ENCODE measurements around the gene NRG2.
A peak's percentile ranks its signal among the peaks of the same experiment; 100 is the strongest.

Gene NRG2

GRCh38 chr5:140040358-140040757 lies 2.7 kb downstream of the NRG2 start:
- peak in 1 of 2 experiments; percentile 62 for DNase-seq

- DNase-seq = peak; percentile 36 to 49
These were observed 3.5 kb downstream of the NRG2 start for GRCh38 chr5:140039561-140039960.

DNA sequence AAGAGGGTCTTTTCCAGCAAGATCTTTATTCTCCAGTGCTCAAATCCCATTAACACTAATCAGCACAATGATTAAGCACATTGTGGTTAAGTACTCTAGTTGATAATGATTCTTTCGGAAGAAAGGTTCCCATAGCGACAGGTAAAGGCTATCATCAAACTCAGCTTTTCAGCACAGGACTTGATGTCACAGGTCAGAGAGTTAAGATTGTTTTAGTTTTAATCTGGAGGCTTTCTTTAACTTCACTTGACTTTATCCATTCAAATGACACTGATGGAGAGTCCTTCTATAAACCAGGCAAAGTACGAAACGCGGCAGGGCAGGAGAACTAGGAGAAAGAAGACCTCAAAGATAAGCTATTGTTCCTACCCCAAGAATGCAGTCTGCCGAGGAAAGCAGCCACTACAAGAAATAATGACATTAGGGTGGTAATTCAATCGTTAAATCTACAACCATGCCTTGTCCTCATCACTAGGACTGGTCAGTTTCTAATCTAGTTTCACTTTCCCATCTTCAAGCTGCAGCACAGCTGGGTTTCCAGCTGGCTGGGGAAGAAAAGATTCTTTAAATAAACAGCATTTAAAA lies 4.6 kb downstream of the NRG2 start:
- DNase-seq = peak in 1 of 2 experiments; percentile 62

DNA sequence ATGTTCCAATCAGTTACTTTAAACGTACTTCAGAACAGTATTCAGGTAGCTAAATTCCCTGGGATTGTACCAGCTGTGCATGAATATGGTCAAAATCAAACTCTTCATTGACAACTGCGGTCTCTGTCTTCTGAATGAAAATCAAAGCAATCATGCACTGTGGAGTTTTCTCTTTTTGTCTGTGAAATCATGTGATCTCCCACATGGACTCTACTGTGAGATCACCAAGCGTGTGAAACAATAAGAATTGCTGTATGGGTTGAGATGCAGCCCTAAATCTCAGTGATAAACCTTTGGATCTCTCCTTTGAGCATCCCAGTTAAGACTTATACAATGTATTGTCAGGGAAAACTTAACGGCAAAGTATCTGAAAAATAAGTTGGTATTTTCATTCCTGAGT lies 6.1 kb downstream of the NRG2 start:
- DNase-seq = peak in 1 of 2 experiments; percentile 48

- DNase-seq = peak in 1 of 2 experiments; percentile 45
These were observed 7.2 kb downstream of the NRG2 start for GRCh38 chr5:140035881-140036280.

- no peak for DNase-seq
These were observed 9.9 kb downstream of the NRG2 start for GRCh38 chr5:140033037-140033760.

GRCh38 chr5:140032296-140032695 lies 10.8 kb downstream of the NRG2 start:
- DNase-seq = no peak

DNA sequence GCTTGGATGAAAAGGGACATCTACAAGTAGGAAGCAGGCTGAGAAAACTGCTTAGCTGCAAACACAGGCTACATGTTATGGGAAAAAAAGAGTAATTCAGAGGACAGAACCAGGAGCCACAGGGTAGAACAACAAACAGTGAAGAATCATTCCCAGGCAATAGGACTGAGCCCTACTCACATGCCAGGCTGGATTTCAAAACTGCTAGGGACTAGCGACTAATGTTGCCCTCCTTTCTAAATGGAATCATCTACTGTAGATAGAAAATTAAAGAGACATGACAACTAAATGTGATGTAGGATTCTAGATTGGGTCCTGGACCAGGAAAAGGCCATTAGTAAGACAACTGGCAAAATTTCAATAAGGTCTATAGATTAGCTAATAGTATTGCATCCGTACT lies 15.3 kb downstream of the NRG2 start:
- DNase-seq = no peak

GRCh38 chr5:140025736-140026135 lies 17.4 kb downstream of the NRG2 start:
- DNase-seq = no peak

- no peak for DNase-seq
These were observed 18.2 kb downstream of the NRG2 start for GRCh38 chr5:140024928-140025327.

DNA sequence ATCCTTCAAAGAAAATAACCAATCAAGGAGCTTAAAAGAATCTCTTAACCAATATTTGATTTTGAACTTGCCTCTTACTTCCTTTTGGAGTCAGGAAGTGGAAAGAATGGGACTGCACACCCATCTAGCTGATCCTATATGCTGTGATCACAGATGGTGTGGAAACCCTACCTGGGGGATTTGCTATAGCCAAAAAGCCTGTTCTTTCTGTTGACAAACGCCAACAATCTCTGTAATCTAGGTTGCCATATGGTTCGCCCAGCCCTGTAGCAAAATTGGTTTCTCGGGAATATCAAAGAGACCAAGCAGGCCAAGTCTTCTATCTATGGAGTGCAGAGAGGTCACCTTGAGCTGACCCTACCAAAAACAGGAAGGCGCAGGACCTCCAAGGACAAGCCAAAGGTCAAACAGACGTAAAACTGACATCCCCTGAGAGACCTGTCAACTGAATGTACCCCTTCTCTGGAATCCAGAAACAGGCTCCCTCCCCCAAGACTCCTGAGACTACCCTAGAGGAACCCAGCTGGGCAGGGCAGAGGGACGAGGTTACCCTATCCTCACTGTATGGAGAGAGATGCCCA lies 19.4 kb downstream of the NRG2 start:
- DNase-seq = no peak

GRCh38 chr5:140020601-140021177 lies 22.4 kb downstream of the NRG2 start:
- peak in 1 of 2 experiments; percentile 27 for DNase-seq

DNA sequence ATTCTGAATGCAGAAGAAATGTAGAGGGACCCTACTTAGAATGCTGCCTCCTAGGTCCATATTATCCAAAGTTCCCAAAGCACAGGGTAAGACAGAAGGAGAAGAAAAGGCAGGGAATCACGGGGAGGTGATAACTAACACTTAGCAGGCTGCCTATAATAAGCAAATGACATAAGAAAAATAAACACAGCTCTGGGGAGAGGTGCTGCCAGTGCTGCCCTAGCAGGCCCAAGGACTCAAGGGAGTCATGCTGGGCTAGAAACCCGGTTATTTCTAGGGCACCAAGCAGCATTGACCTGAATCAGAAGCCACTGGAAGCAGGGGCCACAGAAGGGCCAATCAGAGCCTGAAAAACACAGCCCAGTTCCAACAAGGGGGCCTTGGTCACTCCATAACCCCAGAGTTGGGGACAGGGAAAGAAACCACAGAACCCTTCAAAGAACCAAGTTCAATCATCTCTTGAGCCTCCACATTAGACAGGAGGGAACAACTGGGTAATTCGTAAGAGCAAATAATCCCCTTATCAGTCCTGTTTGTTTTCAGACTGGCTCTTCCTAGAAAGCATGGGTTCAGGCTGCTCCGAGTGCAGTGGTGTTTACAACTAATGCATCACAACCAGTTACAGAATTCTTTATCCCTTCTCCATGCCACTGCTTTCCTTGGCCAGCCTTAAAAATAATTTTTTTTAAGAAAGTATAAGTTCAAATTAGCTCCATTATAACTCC lies 24.0 kb downstream of the NRG2 start:
- DNase-seq = peak in 1 of 2 experiments; percentile 23

DNA sequence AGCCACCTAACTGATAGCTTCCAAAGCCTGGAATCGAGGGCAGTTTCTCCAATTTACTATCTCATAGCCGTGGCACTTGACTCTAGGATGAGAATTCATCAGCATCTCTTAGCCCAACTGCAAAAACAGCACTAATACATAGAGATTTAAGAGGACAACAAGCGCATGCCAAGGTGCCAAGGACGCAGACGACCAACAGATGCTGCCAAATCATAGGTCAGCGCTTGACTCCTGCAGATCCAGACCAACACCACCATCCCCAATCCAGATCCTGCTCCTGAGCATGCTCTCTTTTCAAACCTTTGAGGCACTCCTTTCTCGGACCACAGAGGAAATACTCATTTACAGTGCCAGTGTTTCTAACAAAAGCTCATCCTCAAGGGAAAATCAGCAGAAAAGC lies 24.6 kb downstream of the NRG2 start:
- DNase-seq = no peak

DNA sequence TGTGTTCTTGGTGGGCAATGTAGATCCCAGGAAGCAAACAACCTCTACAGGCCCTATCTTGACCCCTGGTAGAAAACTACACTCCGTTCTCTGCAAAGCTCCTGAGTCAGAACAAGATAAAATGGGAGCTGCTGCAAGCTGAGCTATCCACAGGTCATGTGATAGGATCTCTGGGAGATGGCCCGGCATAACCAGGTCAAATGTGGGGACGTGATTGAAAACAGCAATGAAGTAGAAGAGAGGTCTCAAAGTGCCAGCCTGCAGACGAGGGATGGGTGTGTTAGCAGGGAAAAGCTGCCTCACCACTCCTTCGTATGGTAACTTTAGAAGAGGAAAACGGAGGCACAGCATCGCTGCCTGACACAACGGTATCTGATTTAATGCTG lies 25.0 kb downstream of the NRG2 start:
- no peak for DNase-seq

DNA sequence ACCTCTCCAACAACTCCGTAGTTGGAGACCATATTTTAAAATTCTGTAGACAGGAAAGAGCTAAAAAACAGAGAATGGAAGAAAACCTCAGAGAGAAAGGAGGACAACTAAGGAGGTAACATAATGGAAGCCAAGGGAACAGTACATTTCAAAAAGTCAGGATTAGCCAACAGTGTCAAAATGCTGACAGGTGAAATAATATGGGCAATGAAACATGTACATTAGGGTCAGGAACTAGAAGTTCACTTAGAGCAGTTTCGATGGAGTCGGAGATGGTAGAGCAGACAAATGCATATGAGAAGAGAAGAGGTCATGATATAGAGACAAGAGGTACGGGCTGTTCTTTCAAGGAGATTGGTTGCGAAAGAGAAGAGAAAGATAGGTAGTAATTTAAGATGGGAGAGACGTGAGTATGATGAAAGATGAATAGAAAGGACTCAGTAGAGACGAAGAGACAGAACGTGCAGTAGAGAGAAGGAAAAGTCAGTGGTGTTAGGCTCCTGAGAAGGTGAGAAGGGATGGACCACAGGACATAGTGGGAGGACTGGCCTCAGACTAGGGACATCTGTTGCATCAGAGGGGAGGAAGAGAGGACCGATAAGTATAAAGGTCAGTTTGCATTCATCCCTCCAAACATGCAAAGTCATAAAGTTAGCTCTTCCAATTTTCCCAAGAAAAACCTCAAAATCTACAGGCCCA lies 25.6 kb downstream of the NRG2 start:
- no peak for DNase-seq

DNA sequence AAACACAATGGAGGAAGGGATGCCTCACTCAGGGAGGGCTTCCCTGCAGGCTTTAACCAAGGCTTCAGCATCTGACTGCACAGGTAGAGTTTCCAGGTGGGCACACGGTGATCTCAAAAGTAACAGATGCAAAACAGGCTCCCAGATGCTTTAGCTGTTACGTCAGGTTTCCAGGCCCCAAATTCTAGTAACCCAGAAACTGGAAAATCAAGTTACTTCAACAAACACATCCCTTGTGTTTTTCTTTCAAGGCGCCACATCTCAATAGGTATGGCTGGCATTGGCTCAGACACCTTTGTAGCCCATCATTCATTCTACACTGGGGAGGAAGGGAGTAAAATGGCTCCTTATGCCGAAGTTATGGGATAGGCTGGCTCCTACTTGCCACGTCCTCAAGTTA lies 27.4 kb downstream of the NRG2 start:
- no peak for DNase-seq

GRCh38 chr5:140014751-140015150 lies 28.3 kb downstream of the NRG2 start:
- no peak for DNase-seq

DNA sequence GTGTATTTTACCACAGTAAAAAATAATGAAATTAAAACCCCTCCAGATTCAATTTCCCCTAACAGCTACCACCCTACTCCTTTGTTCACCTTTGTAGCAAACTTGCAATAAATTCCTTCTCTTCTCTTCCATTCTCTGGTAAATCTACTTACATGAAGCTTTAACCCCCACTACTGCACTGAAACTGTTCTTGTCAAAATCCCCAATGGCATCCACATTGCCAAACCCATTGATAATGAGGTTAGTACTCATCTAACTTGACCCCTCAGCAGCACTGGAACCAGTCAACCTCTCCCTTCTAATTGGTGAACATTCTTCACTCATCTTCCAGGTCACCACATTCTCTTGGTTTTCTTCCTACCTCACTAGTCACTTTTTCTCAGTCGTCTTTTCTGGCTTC lies 29.6 kb downstream of the NRG2 start:
- no peak for DNase-seq

- no peak for DNase-seq
These were observed 30.7 kb downstream of the NRG2 start for GRCh38 chr5:140012443-140012842.

- no peak for DNase-seq
These were observed 31.7 kb downstream of the NRG2 start for GRCh38 chr5:140011297-140011802.

- DNase-seq = no peak
These were observed 32.3 kb downstream of the NRG2 start for GRCh38 chr5:140010798-140011197.

DNA sequence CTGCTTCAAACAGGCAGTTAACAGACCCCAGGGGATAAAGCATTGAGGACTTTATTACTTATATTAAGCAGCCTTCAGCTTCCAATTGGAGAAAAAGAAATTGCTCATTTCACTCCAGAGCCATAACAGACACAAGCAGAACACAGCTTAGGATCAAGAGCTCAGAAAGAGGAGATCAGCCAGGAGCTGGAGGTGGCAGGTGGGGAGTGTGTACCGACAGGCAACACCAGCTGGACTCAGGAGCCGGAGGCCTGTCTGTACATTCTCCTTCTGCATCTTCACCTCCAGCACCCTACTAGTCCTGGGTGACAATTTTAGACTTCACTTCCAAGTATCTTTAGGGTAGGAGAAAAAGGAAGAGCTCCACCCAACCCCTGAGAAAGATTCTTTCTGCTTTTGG lies 35.8 kb downstream of the NRG2 start:
- no peak for DNase-seq
